Fibroblast of mammary gland (primary cell): ENCODE measurements around the gene EDN2.

Experiments
- DNase-seq: peaks from one replicate; pipeline ENCODE4 v3.0.0-alpha.2; 2010; ENCODE audit warnings: low read depth
- H3K4me3 ChIP-seq: 2 replicates; pipeline ENCODE4 v1.5.1; 2011; ENCODE audit warnings: low read depth, mild to moderate bottlenecking, low read length, moderate library complexity; ENCODE audit not compliant: control insufficient read depth
- TF ChIP-seq, protein P1 (sequence below): conservative IDR thresholded peaks from 2 replicates; pipeline ENCODE4 v1.5.1; 2011; ENCODE audit warnings: low read depth, low read length, inconsistent platforms; ENCODE audit not compliant: control insufficient read depth, insufficient read depth

Gene EDN2

DNA sequence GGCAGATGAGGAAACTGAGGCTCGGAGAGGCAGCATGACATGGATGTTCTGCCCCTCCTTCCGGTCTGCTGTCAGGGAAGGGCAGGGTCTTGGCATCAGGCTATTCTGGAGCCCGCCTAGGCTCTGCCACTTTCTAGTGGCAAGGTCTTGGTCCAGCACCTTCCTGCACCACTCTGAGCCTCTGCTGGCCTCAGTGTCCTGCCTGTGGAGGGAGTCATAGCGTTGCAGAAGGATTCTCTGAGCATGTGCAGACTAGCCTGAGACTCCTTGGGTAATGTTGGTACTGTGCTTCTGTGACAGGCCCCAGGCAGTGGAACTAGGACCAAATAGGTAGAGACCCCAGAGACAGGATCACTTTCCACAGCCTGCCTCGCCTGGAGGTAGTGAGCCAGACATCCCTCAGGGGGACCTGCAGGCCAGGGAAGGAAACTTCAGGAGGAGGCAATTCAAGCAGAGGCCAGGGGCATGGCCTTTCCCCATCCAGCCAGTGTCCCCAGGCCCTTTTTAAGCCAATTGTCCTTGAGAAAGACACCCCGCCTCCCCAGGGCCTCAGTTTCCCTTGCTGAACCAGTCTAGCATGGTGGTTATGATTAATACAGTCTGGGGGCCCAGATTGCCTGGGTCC is 10.6 kb downstream of the EDN2 start:
- no peak overlapping the region for H3K4me3 ChIP-seq
- DNase-seq = no peak
- TF ChIP-seq, protein P1, sequence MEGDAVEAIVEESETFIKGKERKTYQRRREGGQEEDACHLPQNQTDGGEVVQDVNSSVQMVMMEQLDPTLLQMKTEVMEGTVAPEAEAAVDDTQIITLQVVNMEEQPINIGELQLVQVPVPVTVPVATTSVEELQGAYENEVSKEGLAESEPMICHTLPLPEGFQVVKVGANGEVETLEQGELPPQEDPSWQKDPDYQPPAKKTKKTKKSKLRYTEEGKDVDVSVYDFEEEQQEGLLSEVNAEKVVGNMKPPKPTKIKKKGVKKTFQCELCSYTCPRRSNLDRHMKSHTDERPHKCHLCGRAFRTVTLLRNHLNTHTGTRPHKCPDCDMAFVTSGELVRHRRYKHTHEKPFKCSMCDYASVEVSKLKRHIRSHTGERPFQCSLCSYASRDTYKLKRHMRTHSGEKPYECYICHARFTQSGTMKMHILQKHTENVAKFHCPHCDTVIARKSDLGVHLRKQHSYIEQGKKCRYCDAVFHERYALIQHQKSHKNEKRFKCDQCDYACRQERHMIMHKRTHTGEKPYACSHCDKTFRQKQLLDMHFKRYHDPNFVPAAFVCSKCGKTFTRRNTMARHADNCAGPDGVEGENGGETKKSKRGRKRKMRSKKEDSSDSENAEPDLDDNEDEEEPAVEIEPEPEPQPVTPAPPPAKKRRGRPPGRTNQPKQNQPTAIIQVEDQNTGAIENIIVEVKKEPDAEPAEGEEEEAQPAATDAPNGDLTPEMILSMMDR = no peak

- TF ChIP-seq, protein P1 = no peak
- DNase-seq = no peak
- no peak overlapping the region for H3K4me3 ChIP-seq
Observed at GRCh38 chr1:41471658-41472057, 12.8 kb downstream of the EDN2 start.

DNA sequence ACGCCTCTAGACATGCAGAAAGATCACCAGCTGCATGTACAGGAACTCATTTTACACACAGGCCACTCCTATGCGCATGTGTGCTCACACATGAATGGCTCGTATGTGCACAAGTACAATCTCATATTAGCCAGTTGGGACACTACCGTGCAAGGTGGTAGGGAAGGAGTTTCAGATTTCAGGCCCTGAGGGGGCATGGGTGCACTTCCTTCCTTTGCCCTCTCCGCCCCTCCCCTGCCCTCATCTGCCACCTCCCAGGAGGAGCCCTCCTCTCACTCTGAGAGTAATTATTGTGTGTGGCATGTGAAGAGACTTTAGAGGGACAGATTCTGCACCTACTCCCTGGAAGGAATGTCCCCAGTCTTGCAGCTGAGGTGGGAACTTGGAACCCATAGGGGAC is 14.8 kb downstream of the EDN2 start:
- DNase-seq = no peak
- TF ChIP-seq, protein P1 = no peak
- H3K4me3 ChIP-seq = no peak overlapping the region

DNA sequence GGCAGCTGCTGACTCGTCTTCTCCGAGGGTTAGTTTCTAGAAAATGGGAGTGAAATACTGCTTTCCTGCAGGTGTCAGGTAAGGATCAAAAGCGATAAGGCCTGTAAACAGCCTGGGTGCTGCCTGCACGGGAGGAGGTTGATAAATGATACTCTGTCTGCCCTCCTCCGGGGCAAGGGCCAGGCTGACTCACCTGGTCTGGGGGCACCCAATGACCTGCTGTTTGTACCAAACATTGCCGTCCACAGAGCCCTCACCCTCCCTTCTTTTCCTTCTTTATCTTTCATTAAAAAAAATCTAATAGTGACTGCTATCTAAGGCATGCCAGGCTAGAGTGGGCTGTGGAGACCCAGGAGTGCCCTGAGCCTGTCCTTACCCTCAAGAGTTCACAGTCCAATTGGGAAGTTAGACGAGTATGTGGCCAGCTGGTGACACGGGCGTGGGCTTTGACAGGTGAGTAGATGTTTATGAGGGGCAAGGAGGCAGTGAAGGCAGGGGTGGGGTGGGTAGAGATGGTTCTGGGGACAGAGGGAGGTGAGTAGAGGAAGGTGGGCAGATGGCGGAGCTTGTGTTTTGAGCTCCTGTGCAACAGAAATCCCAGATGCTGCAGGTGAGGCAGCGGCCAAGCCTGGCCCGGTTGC is 16.2 kb downstream of the EDN2 start:
- TF ChIP-seq, protein P1 = no peak
- DNase-seq = no peak
- H3K4me3 ChIP-seq = no peak overlapping the region

DNA sequence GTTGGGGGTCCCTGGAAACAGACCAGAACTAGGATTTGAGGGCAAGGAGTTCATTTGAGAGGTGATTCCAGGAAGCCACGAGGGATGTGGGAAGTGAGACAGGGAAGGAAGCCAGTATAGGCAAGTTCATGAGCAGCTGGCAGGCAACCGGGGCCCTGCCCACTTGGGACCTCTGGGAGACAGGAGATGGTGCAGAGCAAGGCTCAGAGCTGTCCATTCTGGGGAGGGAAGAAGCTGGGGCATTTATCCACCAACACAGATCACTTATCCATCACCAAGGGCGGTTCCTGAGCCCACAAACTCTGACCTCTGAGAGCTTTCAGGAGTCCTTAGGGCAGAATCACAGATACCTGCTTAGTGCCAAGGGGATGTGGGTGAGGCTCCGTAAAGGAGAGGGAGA is 16.8 kb downstream of the EDN2 start:
- TF ChIP-seq, protein P1 = no peak
- no peak for DNase-seq

GRCh38 chr1:41466146-41466545 is 18.3 kb downstream of the EDN2 start:
- TF ChIP-seq, protein P1 = no peak
- no peak for DNase-seq
- H3K4me3 ChIP-seq = no peak overlapping the region

More for the DNA sequence above, 16.8 kb downstream of the EDN2 start:
- H3K4me3 ChIP-seq = no peak overlapping the region
